ENCODE data around the gene PIK3R6.

DNA sequence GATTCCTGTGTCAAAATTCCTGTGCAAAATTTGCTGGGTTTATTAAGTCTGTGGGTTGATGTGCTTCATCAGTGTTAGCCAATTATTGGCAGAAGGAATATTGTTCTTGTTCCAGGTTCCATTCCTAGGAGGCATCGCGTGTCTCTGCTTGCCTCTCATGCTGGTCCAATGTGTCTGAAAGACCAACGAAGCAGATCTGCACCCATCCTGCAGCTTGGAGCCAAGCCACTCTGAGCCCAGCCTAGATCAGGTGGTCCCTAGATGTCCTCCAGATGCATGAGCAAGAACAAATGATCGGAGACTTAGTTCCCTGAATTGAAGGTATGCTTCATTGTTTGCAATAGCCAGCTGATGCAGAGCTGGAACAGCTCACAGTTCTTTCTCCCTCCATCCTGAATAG, 10.5 kb upstream of the PIK3R6 start:
- no peak for TF ChIP-seq EZH2 (IDR thresholded peaks at IDR 0.05; ENCODE audit: borderline replicate concordance, low read length)
- TF ChIP-seq, protein P1, sequence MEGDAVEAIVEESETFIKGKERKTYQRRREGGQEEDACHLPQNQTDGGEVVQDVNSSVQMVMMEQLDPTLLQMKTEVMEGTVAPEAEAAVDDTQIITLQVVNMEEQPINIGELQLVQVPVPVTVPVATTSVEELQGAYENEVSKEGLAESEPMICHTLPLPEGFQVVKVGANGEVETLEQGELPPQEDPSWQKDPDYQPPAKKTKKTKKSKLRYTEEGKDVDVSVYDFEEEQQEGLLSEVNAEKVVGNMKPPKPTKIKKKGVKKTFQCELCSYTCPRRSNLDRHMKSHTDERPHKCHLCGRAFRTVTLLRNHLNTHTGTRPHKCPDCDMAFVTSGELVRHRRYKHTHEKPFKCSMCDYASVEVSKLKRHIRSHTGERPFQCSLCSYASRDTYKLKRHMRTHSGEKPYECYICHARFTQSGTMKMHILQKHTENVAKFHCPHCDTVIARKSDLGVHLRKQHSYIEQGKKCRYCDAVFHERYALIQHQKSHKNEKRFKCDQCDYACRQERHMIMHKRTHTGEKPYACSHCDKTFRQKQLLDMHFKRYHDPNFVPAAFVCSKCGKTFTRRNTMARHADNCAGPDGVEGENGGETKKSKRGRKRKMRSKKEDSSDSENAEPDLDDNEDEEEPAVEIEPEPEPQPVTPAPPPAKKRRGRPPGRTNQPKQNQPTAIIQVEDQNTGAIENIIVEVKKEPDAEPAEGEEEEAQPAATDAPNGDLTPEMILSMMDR (conservative IDR thresholded peaks at IDR 0.05 in 1 of 2, IDR thresholded peaks at IDR 0.05 in 1 of 2; ENCODE audit: extremely low read depth in 1 of 2, insufficient read depth in 1 of 2, low read depth in 1 of 2, low read length in 2 of 2), result no peak
